ENCODE measurements around the gene DOK7.
A peak's percentile ranks its signal among the peaks of the same experiment; 100 is the strongest.

The DOK7 gene

DNA sequence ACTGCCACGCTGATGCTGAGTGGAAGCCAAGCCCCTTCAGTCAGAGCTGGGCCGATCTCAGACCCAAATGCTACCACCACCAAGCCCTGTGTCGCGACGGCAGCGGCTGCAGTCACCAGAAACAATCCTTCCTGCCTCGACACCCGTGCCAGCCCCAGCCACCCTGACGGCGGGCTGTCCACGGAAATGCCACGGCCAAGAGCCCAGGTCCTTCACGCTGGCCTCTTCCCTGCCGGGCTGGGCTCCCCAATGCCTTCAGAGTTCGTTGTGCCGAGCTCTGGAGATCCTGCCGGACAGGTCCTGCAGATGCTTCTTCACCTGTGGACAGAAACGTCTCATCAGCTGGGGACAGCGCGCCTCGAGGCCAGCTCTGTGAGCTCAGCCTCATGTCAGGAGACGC, 49.6 kb downstream of the DOK7 start:
- no peak overlapping the region for H2BK15ac ChIP-seq (ENCODE audit: low read length)
- no peak overlapping the region for H2BK120ac ChIP-seq (ENCODE audit: low read depth, low read length)
- no peak overlapping the region for H3K9ac ChIP-seq (ENCODE audit: low read depth, low read length, poor library complexity)
- no peak overlapping the region for H4K8ac ChIP-seq (ENCODE audit: low read depth, low read length)
- H3K23ac ChIP-seq (ENCODE audit: low read depth, low read length, poor library complexity): no peak overlapping the region
- H3K14ac ChIP-seq (ENCODE audit: low read length): no peak overlapping the region
- H3K36me3 ChIP-seq (replicated peaks in 1 of 2; ENCODE audit: control insufficient read depth in 2 of 2, insufficient read depth in 2 of 2, low read length in 2 of 2): peaks cover 70 to 94% of the 10 kb centered on the region in 2 donors
- no peak overlapping the region for H4K91ac ChIP-seq (ENCODE audit: low read depth, low read length, poor library complexity)
- no peak overlapping the region for H2AK5ac ChIP-seq (ENCODE audit: low read depth, low read length)
- no CpG with 5 or more reads among the region's 22 CpGs for WGBS, 2 donors (ENCODE audit: extremely low coverage in 2 of 2, insufficient read length in 2 of 2, insufficient replicate concordance in 1 of 2)
- H3K18ac ChIP-seq (ENCODE audit: low read length): no peak overlapping the region
- H3K4me3 ChIP-seq (ENCODE audit: low read length in 2 of 2): no peak overlapping the region
- H3K27me3 ChIP-seq (ENCODE audit: control insufficient read depth in 3 of 3, insufficient read depth in 3 of 3, low read depth in 1 of 3, low read length in 3 of 3): no peaks in the 10 kb centered on the region
- H3K4me2 ChIP-seq (ENCODE audit: insufficient read depth, low read length, poor library complexity, severe bottlenecking): no peak overlapping the region
- H3K27ac ChIP-seq (replicated peaks; ENCODE audit: low read length): no peak overlapping the region
- H3K9me3 ChIP-seq (replicated peaks in 1 of 2; ENCODE audit: control insufficient read depth in 2 of 2, insufficient read depth in 1 of 2, low read depth in 1 of 2, low read length in 2 of 2): peaks cover 0 to 6% of the 10 kb centered on the region in 2 donors
- no peak overlapping the region for H3K4ac ChIP-seq (ENCODE audit: low read length)
- H2AFZ ChIP-seq (ENCODE audit: low read length): no peak overlapping the region
- H3K4me1 ChIP-seq (ENCODE audit: control insufficient read depth in 2 of 2, insufficient read depth in 1 of 2, low read depth in 1 of 2, low read length in 2 of 2): no peaks in the 10 kb centered on the region
- H3K79me1 ChIP-seq (ENCODE audit: low read depth, low read length): peaks cover 3% of the 10 kb centered on the region
- H2BK12ac ChIP-seq (ENCODE audit: low read length): no peak overlapping the region
- no peak overlapping the region for H2BK5ac ChIP-seq (ENCODE audit: low read length)
- DNase-seq (ENCODE audit: low spot score): no peak

DNA sequence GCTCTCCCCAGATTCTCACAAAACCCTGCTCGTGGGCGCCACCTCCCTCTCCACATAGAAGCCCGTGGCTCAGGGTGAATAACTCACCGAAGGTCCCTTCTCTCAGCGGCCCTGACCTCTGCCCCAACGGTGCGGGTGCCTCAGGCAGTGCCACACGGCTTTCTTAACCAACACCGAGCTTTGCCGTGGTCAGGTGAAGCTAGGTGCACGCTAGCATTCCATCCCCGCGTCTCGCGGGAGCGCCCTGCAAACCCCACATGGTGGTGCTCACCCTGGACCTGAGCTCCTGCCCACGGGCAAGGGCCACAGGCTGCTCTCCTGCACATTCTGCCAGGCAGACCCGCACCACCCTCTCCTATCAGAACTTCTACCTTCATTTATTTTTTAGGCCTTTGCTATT, 50.7 kb downstream of the DOK7 start:
- no peak overlapping the region for H4K91ac ChIP-seq (ENCODE audit: low read depth, low read length, poor library complexity)
- H3K36me3 ChIP-seq (replicated peaks in 1 of 2; ENCODE audit: control insufficient read depth in 2 of 2, insufficient read depth in 2 of 2, low read length in 2 of 2): peaks cover 71 to 94% of the 10 kb centered on the region in 2 donors
- H3K4me3 ChIP-seq (ENCODE audit: low read length in 2 of 2): no peak overlapping the region
- no peak overlapping the region for H3K18ac ChIP-seq (ENCODE audit: low read length)
- H3K23ac ChIP-seq (ENCODE audit: low read depth, low read length, poor library complexity): no peak overlapping the region
- H2BK120ac ChIP-seq (ENCODE audit: low read depth, low read length): no peak overlapping the region
- no peak overlapping the region for H4K8ac ChIP-seq (ENCODE audit: low read depth, low read length)
- no peak overlapping the region for H2AFZ ChIP-seq (ENCODE audit: low read length)
- H2AK5ac ChIP-seq (ENCODE audit: low read depth, low read length): no peak overlapping the region
- peak overlapping the region; percentile 82 for H2BK5ac ChIP-seq (ENCODE audit: low read length)
- no peaks in the 10 kb centered on the region for H3K4me1 ChIP-seq (ENCODE audit: control insufficient read depth in 2 of 2, insufficient read depth in 1 of 2, low read depth in 1 of 2, low read length in 2 of 2)
- no peaks in the 10 kb centered on the region for H3K27me3 ChIP-seq (ENCODE audit: control insufficient read depth in 3 of 3, insufficient read depth in 3 of 3, low read depth in 1 of 3, low read length in 3 of 3)
- no peak overlapping the region for H2BK12ac ChIP-seq (ENCODE audit: low read length)
- no peak overlapping the region for H3K27ac ChIP-seq (replicated peaks; ENCODE audit: low read length)
- DNase-seq (ENCODE audit: low spot score): no peak
- H3K9me3 ChIP-seq (replicated peaks in 1 of 2; ENCODE audit: control insufficient read depth in 2 of 2, insufficient read depth in 1 of 2, low read depth in 1 of 2, low read length in 2 of 2): peaks cover 0 to 6% of the 10 kb centered on the region in 2 donors
- H3K9ac ChIP-seq (ENCODE audit: low read depth, low read length, poor library complexity): no peak overlapping the region
- peaks cover 2% of the 10 kb centered on the region for H3K79me1 ChIP-seq (ENCODE audit: low read depth, low read length)
- H3K4ac ChIP-seq (ENCODE audit: low read length): no peak overlapping the region
- no peak overlapping the region for H3K4me2 ChIP-seq (ENCODE audit: insufficient read depth, low read length, poor library complexity, severe bottlenecking)
- no CpG with 5 or more reads among the region's 18 CpGs for WGBS, 2 donors (ENCODE audit: extremely low coverage in 2 of 2, insufficient read length in 2 of 2, insufficient replicate concordance in 1 of 2)
- no peak overlapping the region for H3K14ac ChIP-seq (ENCODE audit: low read length)
- H2BK15ac ChIP-seq (ENCODE audit: low read length): no peak overlapping the region

DNA sequence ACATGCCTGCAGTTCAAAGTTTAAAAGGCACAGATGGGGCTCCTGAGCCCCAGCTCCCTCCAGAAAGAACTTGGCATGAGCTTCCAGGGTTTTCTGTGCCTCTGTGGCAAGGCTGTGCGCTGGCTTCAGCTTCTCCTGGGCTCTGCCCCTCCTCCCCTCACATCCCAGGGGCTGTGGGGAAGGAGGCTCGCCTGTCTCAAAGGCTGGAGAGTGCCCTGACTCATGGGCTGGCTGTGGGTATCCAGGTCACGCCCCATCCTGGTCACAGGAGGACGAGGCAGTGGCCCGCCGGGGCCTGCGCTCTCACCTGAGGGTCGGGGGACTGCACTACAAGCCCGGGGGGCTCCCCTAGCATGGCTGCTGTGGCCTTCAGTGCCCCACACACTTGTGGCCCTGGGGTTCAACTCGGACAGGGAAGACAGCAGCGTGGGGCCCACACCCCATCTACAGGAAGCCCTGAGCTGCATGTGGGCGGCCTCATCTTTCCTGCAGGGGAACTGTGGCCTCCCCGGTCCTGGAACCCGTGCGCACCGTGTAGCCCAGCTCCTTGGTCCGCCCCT, 51.2 kb downstream of the DOK7 start:
- H2BK5ac ChIP-seq (ENCODE audit: low read length): peak overlapping the region; percentile 82
- H2AK5ac ChIP-seq (ENCODE audit: low read depth, low read length): peak overlapping the region; percentile 46
- no peak overlapping the region for H4K91ac ChIP-seq (ENCODE audit: low read depth, low read length, poor library complexity)
- peak overlapping the region; percentile 57 for H3K23ac ChIP-seq (ENCODE audit: low read depth, low read length, poor library complexity)
- H3K27me3 ChIP-seq (ENCODE audit: control insufficient read depth in 3 of 3, insufficient read depth in 3 of 3, low read depth in 1 of 3, low read length in 3 of 3): no peaks in the 10 kb centered on the region
- peak overlapping the region; percentile 53 for H3K4ac ChIP-seq (ENCODE audit: low read length)
- H2BK15ac ChIP-seq (ENCODE audit: low read length): peak overlapping the region; percentile 67
- no peak overlapping the region for H2BK12ac ChIP-seq (ENCODE audit: low read length)
- H2AFZ ChIP-seq (ENCODE audit: low read length): no peak overlapping the region
- DNase-seq (ENCODE audit: low spot score): no peak
- no peak overlapping the region for H4K8ac ChIP-seq (ENCODE audit: low read depth, low read length)
- no peak overlapping the region for H2BK120ac ChIP-seq (ENCODE audit: low read depth, low read length)
- no peak overlapping the region for H3K4me3 ChIP-seq (ENCODE audit: low read length in 2 of 2)
- no peak overlapping the region for H3K4me2 ChIP-seq (ENCODE audit: insufficient read depth, low read length, poor library complexity, severe bottlenecking)
- no peak overlapping the region for H3K27ac ChIP-seq (replicated peaks; ENCODE audit: low read length)
- no peak overlapping the region for H3K9ac ChIP-seq (ENCODE audit: low read depth, low read length, poor library complexity)
- peaks cover 0 to 4% of the 10 kb centered on the region in 2 donors for H3K9me3 ChIP-seq (replicated peaks in 1 of 2; ENCODE audit: control insufficient read depth in 2 of 2, insufficient read depth in 1 of 2, low read depth in 1 of 2, low read length in 2 of 2)
- no peaks in the 10 kb centered on the region for H3K4me1 ChIP-seq (ENCODE audit: control insufficient read depth in 2 of 2, insufficient read depth in 1 of 2, low read depth in 1 of 2, low read length in 2 of 2)
- WGBS, 2 donors (ENCODE audit: extremely low coverage in 2 of 2, insufficient read length in 2 of 2, insufficient replicate concordance in 1 of 2): no CpG with 5 or more reads among the region's 17 CpGs
- H3K14ac ChIP-seq (ENCODE audit: low read length): peak overlapping the region; percentile 71
- H3K79me1 ChIP-seq (ENCODE audit: low read depth, low read length): peaks cover 3% of the 10 kb centered on the region
- peak overlapping the region; percentile 85 for H3K18ac ChIP-seq (ENCODE audit: low read length)
- peaks cover 71 to 96% of the 10 kb centered on the region in 2 donors for H3K36me3 ChIP-seq (replicated peaks in 1 of 2; ENCODE audit: control insufficient read depth in 2 of 2, insufficient read depth in 2 of 2, low read length in 2 of 2)

- H2AK5ac ChIP-seq (ENCODE audit: low read depth, low read length): peak overlapping the region; percentile 46
- no peak overlapping the region for H3K4me3 ChIP-seq (ENCODE audit: low read length in 2 of 2)
- peak overlapping the region; percentile 82 for H2BK5ac ChIP-seq (ENCODE audit: low read length)
- H4K91ac ChIP-seq (ENCODE audit: low read depth, low read length, poor library complexity): no peak overlapping the region
- no peak overlapping the region for H3K27ac ChIP-seq (replicated peaks; ENCODE audit: low read length)
- peaks cover 8% of the 10 kb centered on the region for H3K79me1 ChIP-seq (ENCODE audit: low read depth, low read length)
- H3K36me3 ChIP-seq (replicated peaks in 1 of 2; ENCODE audit: control insufficient read depth in 2 of 2, insufficient read depth in 2 of 2, low read length in 2 of 2): peaks cover 73 to 96% of the 10 kb centered on the region in 2 donors
- peak overlapping the region; percentile 36 for H2BK120ac ChIP-seq (ENCODE audit: low read depth, low read length)
- no peak overlapping the region for H3K9ac ChIP-seq (ENCODE audit: low read depth, low read length, poor library complexity)
- H3K14ac ChIP-seq (ENCODE audit: low read length): peak overlapping the region; percentile 71
- peaks cover 0 to 4% of the 10 kb centered on the region in 2 donors for H3K9me3 ChIP-seq (replicated peaks in 1 of 2; ENCODE audit: control insufficient read depth in 2 of 2, insufficient read depth in 1 of 2, low read depth in 1 of 2, low read length in 2 of 2)
- no peak overlapping the region for H3K4me2 ChIP-seq (ENCODE audit: insufficient read depth, low read length, poor library complexity, severe bottlenecking)
- no peaks in the 10 kb centered on the region for H3K27me3 ChIP-seq (ENCODE audit: control insufficient read depth in 3 of 3, insufficient read depth in 3 of 3, low read depth in 1 of 3, low read length in 3 of 3)
- H2BK12ac ChIP-seq (ENCODE audit: low read length): no peak overlapping the region
- H2AFZ ChIP-seq (ENCODE audit: low read length): no peak overlapping the region
- H3K4me1 ChIP-seq (ENCODE audit: control insufficient read depth in 2 of 2, insufficient read depth in 1 of 2, low read depth in 1 of 2, low read length in 2 of 2): no peaks in the 10 kb centered on the region
- H4K8ac ChIP-seq (ENCODE audit: low read depth, low read length): no peak overlapping the region
- WGBS, 2 donors (ENCODE audit: extremely low coverage in 2 of 2, insufficient read length in 2 of 2, insufficient replicate concordance in 1 of 2): no CpG with 5 or more reads among the region's 31 CpGs
- H3K18ac ChIP-seq (ENCODE audit: low read length): peak overlapping the region; percentile 85
- peak overlapping the region; percentile 57 for H3K23ac ChIP-seq (ENCODE audit: low read depth, low read length, poor library complexity)
- peak overlapping the region; percentile 53 for H3K4ac ChIP-seq (ENCODE audit: low read length)
- H2BK15ac ChIP-seq (ENCODE audit: low read length): peak overlapping the region; percentile 67
- DNase-seq (ENCODE audit: low spot score): no peak
Measured at GRCh38 chr4:3514806-3515501, 51.8 kb downstream of the DOK7 start.
